ENCODE measurements around the gene XRCC1. TPM values are rescaled to one million over a fixed set of nuclear protein-coding genes. Genes with fewer than 3 reads are reported as not detected.
A peak's percentile ranks its signal among the peaks of the same experiment; 100 is the strongest.

XRCC1 gene
- total and polyA plus RNA-seq, 9 of the 15 experiments (the other 6 are each of a cell fraction or from before 2014, with no cell fraction given) = 1.5 to 36.9 (median 24.9) TPM

GRCh38 chr19:43526884-43527859, 48.2 kb downstream of the XRCC1 start, which contains the start of gene ETHE1 (continued):
- TF ChIP-seq FOXM1 (IDR thresholded peaks at IDR 0.05; ENCODE audit: low read depth) (peak; percentile 61; the same call in 1 of the 2 replicates), FOXM1 (CRISPR knock-in tag; IDR thresholded peaks at IDR 0.05; ENCODE audit: low read depth) (no peak), RAD21 (CRISPR knock-in tag; conservative IDR thresholded peaks at IDR 0.05 in 1 of 2, IDR thresholded peaks at IDR 0.05 in 1 of 2) (no peak), MAFG (tag; conservative IDR thresholded peaks at IDR 0.05) (no peak), NUFIP1 (IDR thresholded peaks at IDR 0.05; ENCODE audit: partially characterized antibody) (no peak), TCFL5 (CRISPR knock-in tag; conservative IDR thresholded peaks at IDR 0.05) (no peak), ZBTB26 (CRISPR knock-in tag; IDR thresholded peaks at IDR 0.05) (no peak), PRDM10 (IDR thresholded peaks at IDR 0.05; ENCODE audit: partially characterized antibody) (no peak), ZNF780A (CRISPR knock-in tag; IDR thresholded peaks at IDR 0.05) (no peak), SP1 (CRISPR knock-in tag; IDR thresholded peaks at IDR 0.05) (peak; percentile 71), RBM17 (IDR thresholded peaks at IDR 0.05; ENCODE audit: borderline replicate concordance, low read depth, low read length) (no peak), POLR2H (tag; IDR thresholded peaks at IDR 0.05; ENCODE audit: low read depth) (0 out of 2 replicates have a peak, but pooled peaks have one; percentile 12), MBD1 (CRISPR knock-in tag; IDR thresholded peaks at IDR 0.05) (no peak), ZNF431 (CRISPR knock-in tag; IDR thresholded peaks at IDR 0.05) (0 out of 2 replicates have a peak, but pooled peaks have one; percentile 40), GATA2 (CRISPR knock-in tag; IDR thresholded peaks at IDR 0.05) (no peak), CBX2 (IDR thresholded peaks at IDR 0.05; ENCODE audit: insufficient read depth, low read length, poor library complexity, severe bottlenecking) (no peak), C11orf30 (IDR thresholded peaks at IDR 0.05; ENCODE audit: low read depth) (no peak), ZBTB7A (IDR thresholded peaks at IDR 0.05; ENCODE audit: borderline replicate concordance, control insufficient read depth, low read depth, low read length) (peak; percentile 91)
- TF ChIP-seq, protein P1, sequence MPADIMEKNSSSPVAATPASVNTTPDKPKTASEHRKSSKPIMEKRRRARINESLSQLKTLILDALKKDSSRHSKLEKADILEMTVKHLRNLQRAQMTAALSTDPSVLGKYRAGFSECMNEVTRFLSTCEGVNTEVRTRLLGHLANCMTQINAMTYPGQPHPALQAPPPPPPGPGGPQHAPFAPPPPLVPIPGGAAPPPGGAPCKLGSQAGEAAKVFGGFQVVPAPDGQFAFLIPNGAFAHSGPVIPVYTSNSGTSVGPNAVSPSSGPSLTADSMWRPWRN (IDR thresholded peaks at IDR 0.05; ENCODE audit: low read depth) = no peak
